Memory B cell (primary cell): Measurements from ENCODE around the gene PRR18.

Experiments used
- ATAC-seq: fragments of 150-1000 bp; cut with Tn5 transposase; 2 replicates; pipeline ENCODE4 v1.10.0; 2021; ENCODE audit warnings: low read depth, mild to moderate bottlenecking, moderate library complexity
- DNase-seq, 2 donors: peaks; one replicate each; pipeline ENCODE4 v3.0.0; 2022; ENCODE audit warnings: low spot score in 2 of 2
- H3K27ac Mint-ChIP-seq: one replicate; pipeline ENCODE4 v1.8.0; 2022; ENCODE audit warnings: mild to moderate bottlenecking, moderate library complexity, mixed read lengths
- H3K27me3 Mint-ChIP-seq: one replicate; pipeline ENCODE4 v1.8.0; 2022; ENCODE audit warnings: mixed read lengths
- H3K36me3 Mint-ChIP-seq: one replicate; pipeline ENCODE4 v1.8.0; 2022; ENCODE audit warnings: mild to moderate bottlenecking, mixed read lengths
- H3K4me1 Mint-ChIP-seq: one replicate; pipeline ENCODE4 v1.8.0; 2022; ENCODE audit warnings: mixed read lengths
- H3K4me3 Mint-ChIP-seq: one replicate; pipeline ENCODE4 v1.8.0; 2022; ENCODE audit warnings: mild to moderate bottlenecking, moderate library complexity, mixed read lengths
- H3K9me3 Mint-ChIP-seq: one replicate; pipeline ENCODE4 v1.8.0; 2022; ENCODE audit warnings: mixed read lengths

PRR18 gene

DNA sequence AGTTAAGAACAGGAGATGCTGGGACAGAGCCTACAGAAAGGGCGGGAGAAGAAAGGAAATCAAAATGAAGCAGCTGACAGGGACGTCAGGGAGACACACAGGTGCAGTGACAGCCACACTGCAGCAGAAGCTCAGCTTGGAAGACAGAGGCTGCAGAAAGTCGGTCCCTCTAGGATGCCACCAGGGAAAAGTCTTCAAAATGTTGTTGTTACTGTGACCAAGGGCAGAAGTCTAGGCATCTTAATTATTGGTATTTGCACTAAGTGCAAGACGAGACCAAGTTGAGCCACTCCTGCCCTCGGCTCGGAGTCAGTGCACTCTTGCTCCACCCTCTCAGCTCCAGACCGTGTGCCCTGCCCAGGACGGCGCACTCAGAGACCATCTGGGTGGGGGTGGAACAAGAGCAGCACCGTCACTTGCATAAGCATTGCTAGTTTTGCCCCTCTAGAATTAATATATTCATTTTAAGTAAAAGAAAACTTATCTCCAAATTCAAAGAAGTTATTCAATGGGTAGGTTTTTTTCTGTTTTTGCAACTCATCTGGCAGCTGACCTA is 2.6 kb downstream of the PRR18 start:
- Mint-ChIP-seq H3K4me3 (no peak overlapping the region), H3K4me1 (peaks cover 5% of the 10 kb centered on the region), H3K27me3 (peaks cover 12% of the 10 kb centered on the region), H3K36me3 (no peaks in the 10 kb centered on the region), H3K27ac (no peak overlapping the region), H3K9me3 (no peaks in the 10 kb centered on the region)
- ATAC-seq (no peak), DNase-seq (no peak)

DNA sequence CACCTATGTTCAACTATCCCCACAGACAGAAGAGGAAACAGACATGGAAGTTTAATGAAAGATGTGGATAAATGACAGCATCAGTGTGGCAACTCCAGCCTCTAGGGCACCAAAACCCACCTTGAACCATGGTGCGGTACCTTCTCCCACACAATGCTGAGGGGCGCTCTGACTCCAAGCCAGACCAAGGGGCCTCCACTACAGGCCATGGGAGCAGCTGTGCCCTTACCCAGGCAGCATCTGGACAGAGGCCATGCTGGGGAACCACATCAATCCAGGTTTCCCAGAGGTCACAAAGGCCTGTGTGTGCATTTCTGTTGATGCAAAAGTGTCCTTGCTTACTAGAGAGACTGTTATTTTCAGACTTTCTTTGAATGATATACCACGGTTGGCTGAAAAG is 4.1 kb downstream of the PRR18 start:
- H3K27ac Mint-ChIP-seq = no peak overlapping the region
- H3K4me1 Mint-ChIP-seq = peaks cover 5% of the 10 kb centered on the region
- DNase-seq (no peak), ATAC-seq (no peak)
- peaks cover 12% of the 10 kb centered on the region for H3K27me3 Mint-ChIP-seq
- peaks cover 1% of the 10 kb centered on the region for H3K36me3 Mint-ChIP-seq
- H3K4me3 Mint-ChIP-seq = no peak overlapping the region
- no peaks in the 10 kb centered on the region for H3K9me3 Mint-ChIP-seq

DNA sequence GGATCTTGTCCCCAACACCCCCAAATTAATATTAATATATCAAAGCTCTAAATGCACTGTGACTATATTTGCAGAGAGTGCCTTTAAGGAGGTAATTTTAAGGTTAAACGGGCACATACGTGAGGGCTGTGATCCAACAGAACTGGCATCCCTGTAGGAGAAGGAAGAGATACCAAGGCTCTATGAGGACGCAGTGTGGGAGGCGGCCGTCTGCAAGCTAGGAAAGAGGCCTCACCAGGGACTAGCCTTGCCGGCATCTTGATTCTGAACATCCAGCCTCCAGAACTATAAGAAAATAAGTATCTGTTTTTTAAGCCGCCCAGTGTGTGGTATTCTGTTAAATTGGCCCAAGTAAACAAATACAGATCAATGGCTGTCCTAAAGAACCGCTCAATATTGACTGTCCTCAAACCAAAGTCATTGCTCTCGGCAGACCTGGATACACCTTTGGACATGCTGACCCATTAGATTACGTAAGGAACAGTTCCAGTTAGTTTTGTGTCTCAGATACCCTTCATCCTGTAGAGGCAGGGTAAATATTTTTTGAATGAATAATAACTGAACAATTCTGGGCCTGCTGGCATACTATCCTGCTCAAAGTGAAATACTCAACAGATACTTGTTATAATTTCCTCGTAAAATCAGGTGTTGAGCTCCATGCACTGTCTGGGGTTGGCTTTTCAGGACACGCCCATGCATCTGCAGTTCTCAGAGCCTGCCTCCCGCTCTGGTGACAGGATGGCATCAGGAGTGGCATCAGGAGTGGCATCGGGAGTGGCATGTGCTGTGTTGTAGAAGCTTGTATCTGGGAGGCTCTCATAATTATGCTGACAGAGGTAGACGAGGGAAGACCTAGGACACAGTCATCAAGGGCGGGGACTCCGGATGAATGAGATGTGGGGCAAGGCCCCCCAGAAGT is 6.3 kb downstream of the PRR18 start:
- H3K4me3 Mint-ChIP-seq = no peak overlapping the region
- H3K36me3 Mint-ChIP-seq = peaks cover 1% of the 10 kb centered on the region
- no peaks in the 10 kb centered on the region for H3K9me3 Mint-ChIP-seq
- ATAC-seq = no peak
- no peak overlapping the region for H3K27ac Mint-ChIP-seq
- DNase-seq = no peak
- peaks cover 12% of the 10 kb centered on the region for H3K27me3 Mint-ChIP-seq
- no peaks in the 10 kb centered on the region for H3K4me1 Mint-ChIP-seq

DNA sequence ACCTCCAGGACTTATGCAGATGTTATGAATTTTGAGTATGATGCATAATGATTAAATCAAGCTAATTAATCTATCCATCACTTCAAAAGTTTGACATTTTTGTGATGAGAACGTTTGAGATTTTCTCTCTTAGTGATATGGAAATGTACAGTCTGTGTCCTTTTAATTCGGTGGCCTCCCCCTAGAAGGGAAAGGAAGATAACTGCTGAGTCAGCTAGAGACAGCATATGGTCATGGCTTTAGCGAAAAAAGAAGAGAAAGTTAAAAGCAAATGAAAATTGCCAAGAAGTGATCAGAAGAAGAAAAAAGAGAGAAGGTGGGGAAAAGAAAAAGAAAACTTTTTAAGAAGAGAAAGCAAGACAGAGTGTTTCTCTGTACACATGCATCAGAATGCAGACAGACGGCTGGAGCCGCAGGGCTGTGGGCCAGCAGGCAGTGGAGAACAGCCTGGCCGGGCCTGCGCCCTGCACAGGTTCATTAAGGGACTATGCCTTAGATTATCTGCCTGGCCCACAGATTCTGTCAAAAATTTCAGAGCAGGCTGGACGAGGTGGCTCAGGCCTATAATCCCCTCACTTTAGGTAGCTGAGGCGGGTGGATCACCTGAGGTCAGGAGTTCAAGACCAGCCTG is 7.7 kb downstream of the PRR18 start:
- Mint-ChIP-seq H3K27me3 (peaks cover 11% of the 10 kb centered on the region), H3K27ac (no peak overlapping the region), H3K4me1 (peaks cover 5% of the 10 kb centered on the region), H3K36me3 (peaks cover 1% of the 10 kb centered on the region), H3K4me3 (no peak overlapping the region), H3K9me3 (no peaks in the 10 kb centered on the region)
- ATAC-seq (no peak), DNase-seq (no peak)

DNA sequence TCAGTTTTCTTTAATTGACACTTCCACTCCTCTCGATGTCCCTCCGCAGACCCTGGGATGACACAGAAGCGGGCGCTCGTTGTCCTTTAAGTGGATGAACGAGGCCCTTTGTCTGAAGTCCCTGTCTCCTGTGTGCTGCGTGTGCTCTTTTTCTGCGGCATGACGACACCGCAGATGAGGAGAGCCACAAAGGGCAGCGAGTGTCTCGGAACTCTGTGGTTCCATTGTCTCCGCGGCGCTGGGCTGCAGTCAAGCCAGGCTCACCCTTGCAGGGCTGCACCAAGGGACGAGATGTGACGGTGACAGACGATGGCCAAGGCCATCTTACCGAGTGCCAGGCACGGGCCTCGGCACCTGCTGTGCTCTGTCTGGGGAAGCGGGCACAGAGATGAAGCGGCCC is 10.6 kb downstream of the PRR18 start:
- ATAC-seq = no peak
- Mint-ChIP-seq H3K27ac (no peak overlapping the region), H3K36me3 (peaks cover 1% of the 10 kb centered on the region), H3K4me3 (no peak overlapping the region), H3K4me1 (peaks cover 12% of the 10 kb centered on the region), H3K27me3 (peaks cover 11% of the 10 kb centered on the region), H3K9me3 (no peaks in the 10 kb centered on the region)
- no peak for DNase-seq

DNA sequence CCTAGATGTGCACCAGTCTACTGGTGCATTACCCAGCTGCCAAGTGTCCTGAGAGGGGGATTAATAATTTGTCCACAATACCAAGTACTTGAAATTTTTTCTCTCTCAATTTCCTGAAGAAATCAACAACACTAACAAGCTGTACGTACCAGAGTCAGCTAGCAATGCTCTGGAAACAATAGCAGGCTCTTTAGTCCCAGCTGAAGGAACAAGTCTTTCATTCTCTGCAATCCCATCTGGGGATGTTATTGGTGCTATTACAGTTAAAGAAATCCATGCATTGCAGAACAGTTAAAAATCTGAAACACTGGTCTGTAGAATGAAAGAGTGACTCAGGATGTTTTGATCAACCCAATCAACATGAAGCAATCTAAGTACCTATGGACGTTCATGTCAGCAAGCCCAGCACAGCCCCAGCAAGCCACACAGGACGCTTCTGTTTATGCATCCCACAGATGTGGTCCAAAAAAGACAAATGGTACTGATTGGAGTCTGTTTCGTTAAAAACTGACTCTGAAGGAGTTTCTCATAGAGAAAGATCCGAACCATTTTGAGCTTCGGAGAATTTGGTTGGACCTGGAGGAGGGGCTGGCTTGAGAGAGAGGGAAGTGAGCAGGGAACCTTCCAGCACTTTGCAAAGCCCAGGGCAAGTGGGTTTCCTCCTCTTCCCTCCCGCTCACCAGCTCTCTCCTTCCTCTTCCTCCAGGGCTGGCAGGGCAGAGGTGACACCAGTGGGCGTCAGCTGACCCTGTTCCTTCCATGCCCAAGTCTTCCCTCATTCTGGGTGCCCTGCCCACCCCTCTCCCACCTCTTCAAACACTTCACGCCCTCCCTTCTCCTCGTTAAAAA is 11.9 kb downstream of the PRR18 start:
- DNase-seq (no peak), ATAC-seq (no peak)
- Mint-ChIP-seq H3K27ac (no peak overlapping the region), H3K4me1 (peaks cover 12% of the 10 kb centered on the region), H3K36me3 (peaks cover 3% of the 10 kb centered on the region), H3K9me3 (no peaks in the 10 kb centered on the region), H3K4me3 (no peak overlapping the region), H3K27me3 (peaks cover 7% of the 10 kb centered on the region)

DNA sequence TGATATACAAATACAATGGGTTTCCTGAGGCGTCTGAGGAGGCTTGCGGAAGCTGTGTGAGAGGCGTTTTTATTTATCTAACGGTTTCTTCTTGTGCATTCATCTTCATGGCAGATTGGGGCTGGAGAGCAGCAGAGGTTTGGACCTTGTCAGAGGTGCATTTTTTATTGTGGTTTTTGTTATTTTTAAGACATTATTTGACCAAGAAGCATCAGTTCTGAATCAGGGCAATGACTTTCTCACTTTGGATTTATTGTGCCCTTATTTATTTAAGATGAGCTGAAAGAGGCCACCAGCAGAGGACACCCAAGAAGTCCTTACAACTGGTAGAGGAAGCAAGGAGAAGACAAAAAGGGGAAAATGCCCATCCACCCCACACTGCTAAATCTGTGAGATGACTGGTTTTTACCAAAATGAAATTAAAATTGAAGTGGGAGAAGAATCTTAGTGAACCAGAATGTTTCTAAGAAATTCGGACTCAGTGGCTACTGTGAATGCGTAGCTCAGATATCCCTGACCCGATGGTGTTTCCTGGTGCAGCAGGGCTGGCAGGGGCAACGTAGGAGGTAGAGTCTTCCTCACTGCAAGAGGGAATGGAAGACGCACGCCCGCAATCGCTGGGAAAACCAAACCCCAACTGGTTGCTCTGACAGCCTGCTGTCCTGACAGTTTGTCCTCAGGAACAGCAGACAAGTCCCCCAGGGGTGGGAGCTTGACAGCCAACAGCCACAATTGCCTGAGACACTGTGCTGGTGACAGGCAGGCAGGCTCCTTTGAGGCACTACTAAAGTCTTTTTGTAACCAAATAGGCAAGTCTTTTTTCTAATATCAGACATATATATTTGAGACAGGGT is 14.2 kb downstream of the PRR18 start:
- DNase-seq (no peak), ATAC-seq (no peak)
- H3K9me3 Mint-ChIP-seq = no peaks in the 10 kb centered on the region
- no peak overlapping the region for H3K27ac Mint-ChIP-seq
- peaks cover 2% of the 10 kb centered on the region for H3K36me3 Mint-ChIP-seq
- peaks cover 12% of the 10 kb centered on the region for H3K4me1 Mint-ChIP-seq
- no peak overlapping the region for H3K4me3 Mint-ChIP-seq
- H3K27me3 Mint-ChIP-seq = peaks cover 4% of the 10 kb centered on the region

DNA sequence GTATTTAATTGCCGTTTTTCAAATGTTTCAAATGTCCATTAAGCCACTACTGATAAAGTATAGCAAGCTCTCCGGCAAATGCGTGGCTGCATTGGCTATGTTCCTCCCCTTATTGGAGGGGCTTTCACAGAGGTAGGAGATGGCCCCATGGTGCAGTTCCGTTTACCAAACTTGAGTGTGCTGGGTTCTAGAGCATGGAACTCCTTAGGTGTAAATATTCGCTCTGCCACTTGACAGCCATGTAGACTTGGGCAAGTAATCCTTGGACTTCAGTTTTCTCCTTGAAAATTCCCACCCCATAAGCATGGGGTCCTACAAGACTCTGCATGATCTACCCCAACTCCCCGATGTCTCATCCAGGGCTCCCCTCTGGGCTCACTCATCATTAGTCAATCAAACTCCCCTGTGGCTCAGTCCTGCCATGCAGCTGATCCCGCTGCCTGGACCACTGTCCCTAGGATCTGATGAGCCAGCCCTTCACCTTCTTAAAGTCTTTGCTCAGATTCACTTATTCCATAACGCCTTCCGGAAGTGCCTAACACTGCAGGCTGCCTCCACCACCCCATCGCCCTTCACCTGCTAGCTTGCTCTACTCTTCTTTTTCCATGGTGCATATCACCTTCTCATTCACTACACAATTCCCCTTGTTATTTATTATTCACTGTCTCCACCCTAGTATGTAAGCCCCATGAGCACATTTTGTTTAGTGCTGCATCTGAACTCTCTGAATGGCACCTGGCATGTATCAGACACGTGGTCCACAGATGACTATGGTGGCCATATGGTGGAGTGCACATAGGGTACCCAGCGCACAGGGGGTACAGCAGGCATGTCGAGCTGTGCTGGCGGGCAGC is 18.8 kb downstream of the PRR18 start:
- Mint-ChIP-seq H3K4me3 (no peak overlapping the region), H3K9me3 (no peaks in the 10 kb centered on the region), H3K4me1 (peaks cover 10% of the 10 kb centered on the region), H3K36me3 (peaks cover 2% of the 10 kb centered on the region), H3K27ac (no peak overlapping the region), H3K27me3 (peaks cover 4% of the 10 kb centered on the region)
- ATAC-seq (peak; percentile 28), DNase-seq (no peak)

DNA sequence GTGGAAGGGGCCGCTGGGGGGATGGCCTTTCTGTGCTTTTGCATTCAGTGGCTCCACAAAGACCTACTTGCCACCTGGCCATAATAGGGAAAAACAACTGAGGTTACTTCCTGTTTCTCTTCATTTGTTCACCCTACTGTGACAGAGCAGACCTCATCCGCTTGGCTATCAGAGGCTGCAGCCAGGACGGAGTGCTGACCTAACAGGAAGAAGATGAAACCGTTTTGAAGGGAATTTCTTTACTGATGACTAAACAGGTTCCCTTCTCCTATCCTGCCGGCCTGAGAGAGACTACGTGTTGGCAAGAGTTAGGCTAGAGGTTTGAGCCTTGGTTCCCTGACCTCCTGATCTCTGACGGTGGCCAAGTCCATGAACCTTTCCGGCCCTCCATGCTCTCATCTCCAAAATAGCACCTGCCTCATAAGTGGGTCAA is 21.3 kb downstream of the PRR18 start:
- Mint-ChIP-seq H3K4me1 (peaks cover 10% of the 10 kb centered on the region), H3K4me3 (peak overlapping the region; percentile 67), H3K27me3 (peaks cover 2% of the 10 kb centered on the region), H3K36me3 (peaks cover 2% of the 10 kb centered on the region), H3K27ac (peak overlapping the region; percentile 59), H3K9me3 (no peaks in the 10 kb centered on the region)
- peak in 1 of 2 donors; percentile 45 for DNase-seq
- ATAC-seq = peak; percentile 88

DNA sequence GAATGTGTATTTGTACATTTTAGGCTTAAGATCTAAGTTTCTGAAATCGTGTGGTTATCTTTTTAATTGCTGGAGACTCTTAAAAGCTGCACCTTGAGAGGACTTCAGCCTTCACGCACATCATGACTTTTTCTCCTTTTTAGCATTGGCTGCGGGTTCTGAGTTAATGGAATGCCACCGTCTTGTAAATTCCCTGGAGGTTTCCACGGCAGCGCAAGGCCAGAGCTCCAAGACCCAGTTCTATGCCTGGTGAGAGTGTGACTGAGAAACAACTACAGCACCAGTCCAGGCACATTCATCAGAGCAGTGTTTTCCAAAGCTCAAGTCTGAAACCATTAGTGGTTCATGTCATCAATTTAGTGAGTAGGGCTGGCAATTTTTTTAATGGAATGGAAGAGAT is 23.0 kb downstream of the PRR18 start:
- DNase-seq = no peak
- H3K36me3 Mint-ChIP-seq = no peaks in the 10 kb centered on the region
- no peaks in the 10 kb centered on the region for H3K9me3 Mint-ChIP-seq
- peaks cover 10% of the 10 kb centered on the region for H3K4me1 Mint-ChIP-seq
- no peak overlapping the region for H3K27ac Mint-ChIP-seq
- no peaks in the 10 kb centered on the region for H3K27me3 Mint-ChIP-seq
- H3K4me3 Mint-ChIP-seq = no peak overlapping the region
- no peak for ATAC-seq

DNA sequence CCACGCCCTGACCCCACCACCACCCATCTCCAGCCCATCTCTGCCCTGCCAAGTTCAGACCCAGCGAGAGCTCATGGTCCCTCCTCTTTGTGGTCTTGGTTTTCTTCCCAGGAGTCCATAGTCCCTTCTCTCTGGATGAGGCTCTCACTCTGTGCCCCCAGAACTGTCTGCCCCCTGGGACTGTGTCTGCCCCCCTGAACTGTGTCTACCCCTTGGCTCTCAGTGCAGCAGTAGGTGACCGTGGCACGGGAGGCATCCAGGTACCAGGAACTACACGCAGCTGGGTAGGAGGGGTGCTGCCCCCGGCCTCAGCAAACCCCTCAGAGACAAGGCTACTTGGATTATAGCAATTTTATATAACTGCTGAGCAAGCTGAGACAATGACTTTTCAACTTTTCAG is 23.6 kb downstream of the PRR18 start:
- DNase-seq (no peak), ATAC-seq (no peak)
- Mint-ChIP-seq H3K27ac (no peak overlapping the region), H3K4me1 (peaks cover 10% of the 10 kb centered on the region), H3K9me3 (no peaks in the 10 kb centered on the region), H3K4me3 (no peak overlapping the region), H3K36me3 (no peaks in the 10 kb centered on the region), H3K27me3 (no peaks in the 10 kb centered on the region)

DNA sequence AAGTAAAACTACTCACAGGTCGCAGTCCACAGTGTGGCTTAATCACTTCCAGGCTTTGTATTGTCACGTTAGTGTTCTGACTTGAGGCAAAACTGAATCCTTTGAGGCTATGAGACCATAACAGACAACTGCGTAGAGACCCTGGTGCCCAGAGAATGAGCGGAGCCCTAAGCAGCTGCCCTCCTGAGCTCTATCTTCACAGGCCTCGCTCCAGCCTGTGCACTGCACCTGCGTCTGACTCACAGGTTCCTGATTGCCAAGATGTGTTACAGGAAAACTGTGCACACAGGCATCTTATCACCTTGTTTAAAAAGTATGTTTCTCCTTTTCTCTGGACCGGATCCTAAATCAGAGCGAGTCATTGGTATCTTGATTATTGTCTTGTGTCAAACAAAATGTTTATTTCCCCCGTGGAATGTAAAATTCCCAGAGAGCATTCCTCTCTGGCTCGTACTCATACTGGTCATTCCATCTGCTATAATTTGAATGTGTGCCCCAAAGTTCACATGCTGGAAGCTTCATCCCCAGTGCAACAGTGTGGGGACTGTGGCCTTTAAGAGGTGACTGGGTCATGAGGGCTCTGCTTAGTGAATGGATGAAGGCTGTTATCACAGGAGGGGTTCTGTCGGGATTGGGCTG is 25.7 kb downstream of the PRR18 start:
- no peak overlapping the region for H3K4me3 Mint-ChIP-seq
- DNase-seq = no peak
- no peaks in the 10 kb centered on the region for H3K36me3 Mint-ChIP-seq
- H3K27ac Mint-ChIP-seq = no peak overlapping the region
- peaks cover 14% of the 10 kb centered on the region for H3K4me1 Mint-ChIP-seq
- no peak for ATAC-seq
- no peaks in the 10 kb centered on the region for H3K9me3 Mint-ChIP-seq
- no peaks in the 10 kb centered on the region for H3K27me3 Mint-ChIP-seq
